DOHH2 (cell line): ENCODE measurements around the gene METTL23.

Source experiments
- H3F3A ChIP-seq: fragments of 200-600 bp; sonication (generic), shearing (Covaris generic); 2 replicates; pipeline ENCODE4 v1.6.0; 2016; ENCODE audit warnings: antibody characterized with exemption, mild to moderate bottlenecking; ENCODE audit not compliant: control insufficient read depth, insufficient read depth
- H3K27ac ChIP-seq: fragments of 200-600 bp; sonication (generic); 2 replicates; pipeline ENCODE4 v1.5.1; 2014; ENCODE audit warnings: low read depth, mild to moderate bottlenecking, low read length, moderate library complexity
- H3K27me3 ChIP-seq: fragments of 200-600 bp; sonication (generic); 2 replicates; pipeline ENCODE4 v1.6.1; 2014; ENCODE audit warnings: mild to moderate bottlenecking, low read length, mixed read lengths; ENCODE audit not compliant: control insufficient read depth
- H3K36me3 ChIP-seq: fragments of 200-600 bp; sonication (generic); 2 replicates; pipeline ENCODE4 v1.6.1; 2014; ENCODE audit warnings: mild to moderate bottlenecking, low read length, moderate library complexity, mixed read lengths; ENCODE audit not compliant: control insufficient read depth
- H3K4me1 ChIP-seq: fragments of 200-600 bp; sonication (generic); 2 replicates; pipeline ENCODE4 v1.6.1; 2014; ENCODE audit warnings: mild to moderate bottlenecking, low read length, mixed read lengths; ENCODE audit not compliant: control insufficient read depth
- H3K4me2 ChIP-seq: fragments of 200-600 bp; sonication (generic); 2 replicates; pipeline ENCODE4 v1.6.0; 2014; ENCODE audit warnings: mild to moderate bottlenecking, low read length, moderate library complexity
- H3K4me3 ChIP-seq: fragments of 200-600 bp; sonication (generic); 2 replicates; pipeline ENCODE4 v1.5.1; 2014; ENCODE audit warnings: mild to moderate bottlenecking, low read length, mixed read lengths
- H3K79me2 ChIP-seq: fragments of 200-600 bp; sonication (generic); 2 replicates; pipeline ENCODE4 v1.6.1; 2014; ENCODE audit warnings: mild to moderate bottlenecking, low read length, mixed read lengths; ENCODE audit not compliant: control insufficient read depth
- H3K9me2 ChIP-seq: fragments of 200-600 bp; sonication (generic); replicated peaks from 2 replicates; pipeline ENCODE4 v1.6.1; 2014; ENCODE audit warnings: mild to moderate bottlenecking, low read length, mixed read lengths; ENCODE audit not compliant: control insufficient read depth
- H3K9me3 ChIP-seq: fragments of 200-600 bp; sonication (generic); 2 replicates; pipeline ENCODE4 v1.6.1; 2014; ENCODE audit warnings: antibody characterized with exemption, low read length, mixed read lengths; ENCODE audit not compliant: control insufficient read depth, insufficient read depth
- H4K20me1 ChIP-seq: fragments of 200-600 bp; sonication (generic); 2 replicates; pipeline ENCODE4 v1.6.0; 2014; ENCODE audit warnings: low read depth, mild to moderate bottlenecking, antibody characterized with exemption, low read length, moderate library complexity; ENCODE audit not compliant: control insufficient read depth, insufficient read depth
- EZH2phosphoT487 ChIP-seq: fragments of 200-600 bp; sonication (generic); IDR thresholded peaks from 2 replicates; pipeline ENCODE4 v1.6.1; 2017; ENCODE audit warnings: borderline replicate concordance, mild to moderate bottlenecking, antibody characterized with exemption, low read length, moderate library complexity, mixed read lengths
- TF ChIP-seq, protein P1 (sequence below): fragments of 200-600 bp; sonication (generic); IDR thresholded peaks from one replicate; pipeline ENCODE4 v1.5.1; 2014; ENCODE audit warnings: antibody characterized with exemption, mild to moderate bottlenecking, low read depth, low read length; ENCODE audit not compliant: poor library complexity, severe bottlenecking

METTL23 gene

DNA sequence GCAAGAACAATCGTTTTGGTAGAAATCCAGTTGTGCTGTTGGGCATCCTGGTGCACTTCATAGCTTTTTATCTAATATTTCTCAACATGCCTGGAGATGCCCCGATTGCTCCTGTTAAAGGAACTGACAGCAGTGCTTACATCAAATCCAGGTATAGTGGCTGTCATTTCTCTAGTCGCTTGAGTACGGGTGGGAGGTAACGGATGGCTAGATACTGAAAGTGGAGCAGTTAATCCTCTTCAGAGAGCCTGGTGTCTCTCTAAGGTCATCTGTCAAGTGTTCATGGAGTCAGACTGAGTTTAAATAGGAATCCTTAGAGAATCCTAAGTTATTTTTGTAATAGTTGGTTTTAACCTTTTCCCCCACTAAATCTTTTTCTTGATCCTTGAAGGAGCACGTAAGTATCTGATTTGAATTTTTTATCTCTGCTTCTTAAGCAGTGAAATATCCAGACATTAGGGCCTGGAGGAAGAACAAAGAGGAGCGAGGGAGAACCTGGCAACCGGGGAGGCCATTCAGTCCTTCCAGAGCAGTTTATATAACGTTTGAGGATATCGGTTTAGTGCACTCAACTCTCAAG lies 48.5 kb downstream of the METTL23 start:
- Histone ChIP-seq H4K20me1 (no peaks in the 10 kb centered on the region), H3K27ac (no peak overlapping the region), H3K4me3 (no peak overlapping the region), H3K9me2 (no peaks in the 10 kb centered on the region), H3K4me1 (no peaks in the 10 kb centered on the region), H3K4me2 (no peak overlapping the region), H3F3A (no peaks in the 10 kb centered on the region), H3K9me3 (no peaks in the 10 kb centered on the region), H3K79me2 (no peaks in the 10 kb centered on the region), H3K36me3 (peaks cover 29% of the 10 kb centered on the region), H3K27me3 (no peaks in the 10 kb centered on the region)
- TF ChIP-seq, protein P1, sequence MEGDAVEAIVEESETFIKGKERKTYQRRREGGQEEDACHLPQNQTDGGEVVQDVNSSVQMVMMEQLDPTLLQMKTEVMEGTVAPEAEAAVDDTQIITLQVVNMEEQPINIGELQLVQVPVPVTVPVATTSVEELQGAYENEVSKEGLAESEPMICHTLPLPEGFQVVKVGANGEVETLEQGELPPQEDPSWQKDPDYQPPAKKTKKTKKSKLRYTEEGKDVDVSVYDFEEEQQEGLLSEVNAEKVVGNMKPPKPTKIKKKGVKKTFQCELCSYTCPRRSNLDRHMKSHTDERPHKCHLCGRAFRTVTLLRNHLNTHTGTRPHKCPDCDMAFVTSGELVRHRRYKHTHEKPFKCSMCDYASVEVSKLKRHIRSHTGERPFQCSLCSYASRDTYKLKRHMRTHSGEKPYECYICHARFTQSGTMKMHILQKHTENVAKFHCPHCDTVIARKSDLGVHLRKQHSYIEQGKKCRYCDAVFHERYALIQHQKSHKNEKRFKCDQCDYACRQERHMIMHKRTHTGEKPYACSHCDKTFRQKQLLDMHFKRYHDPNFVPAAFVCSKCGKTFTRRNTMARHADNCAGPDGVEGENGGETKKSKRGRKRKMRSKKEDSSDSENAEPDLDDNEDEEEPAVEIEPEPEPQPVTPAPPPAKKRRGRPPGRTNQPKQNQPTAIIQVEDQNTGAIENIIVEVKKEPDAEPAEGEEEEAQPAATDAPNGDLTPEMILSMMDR: no peak
- no peak for TF ChIP-seq EZH2phosphoT487

DNA sequence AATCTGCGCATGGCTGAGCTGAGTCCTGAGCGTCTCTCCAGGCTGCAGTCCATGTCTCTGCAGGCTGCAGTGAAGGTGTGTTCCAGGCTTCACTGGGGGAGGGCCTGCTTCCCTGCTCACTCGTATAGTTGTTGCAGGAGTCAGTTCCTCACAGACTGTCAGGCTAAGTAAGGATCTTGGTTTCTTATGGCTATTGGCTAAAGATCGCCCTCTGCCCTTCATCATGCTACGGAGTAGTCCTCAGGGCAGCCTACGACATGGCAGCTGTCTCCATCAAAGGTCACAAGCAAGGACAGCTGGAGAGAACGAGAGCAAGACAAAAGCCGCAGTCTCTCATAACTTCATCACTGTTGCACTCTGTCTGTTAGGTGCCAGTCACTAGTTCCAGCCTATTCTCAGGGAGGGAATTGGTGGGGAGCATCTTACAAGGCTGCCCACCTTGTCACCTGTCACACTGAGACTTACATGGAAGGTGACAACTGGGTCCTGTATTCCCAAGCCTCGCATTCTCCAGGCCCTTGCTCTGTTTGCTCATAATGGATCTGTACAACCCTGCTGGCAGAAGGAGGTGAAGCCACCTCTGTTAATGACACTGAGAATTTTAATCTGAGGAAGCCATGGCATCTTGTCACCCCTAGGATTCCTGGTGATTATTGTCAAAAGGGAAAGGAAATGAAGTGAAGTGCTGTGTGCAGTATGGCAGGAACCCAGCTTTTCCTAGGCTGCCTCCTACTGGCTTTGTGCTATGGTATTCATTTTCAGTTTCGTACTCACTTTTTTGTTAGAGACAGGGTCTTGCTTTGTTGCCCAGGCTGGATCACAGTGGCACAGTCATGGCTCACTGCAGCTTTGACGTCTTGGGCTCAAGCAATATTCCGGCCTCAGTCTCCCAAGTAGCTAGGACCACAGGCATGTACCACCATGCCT lies 54.7 kb downstream of the METTL23 start:
- Histone ChIP-seq H3K4me1 (peaks cover 11% of the 10 kb centered on the region), H3K9me3 (no peaks in the 10 kb centered on the region), H3F3A (no peaks in the 10 kb centered on the region), H3K79me2 (no peaks in the 10 kb centered on the region), H4K20me1 (no peaks in the 10 kb centered on the region), H3K4me3 (no peak overlapping the region), H3K9me2 (no peaks in the 10 kb centered on the region), H3K36me3 (peaks cover 17% of the 10 kb centered on the region), H3K27me3 (no peaks in the 10 kb centered on the region), H3K4me2 (no peak overlapping the region), H3K27ac (no peak overlapping the region)
- TF ChIP-seq EZH2phosphoT487: no peak
- TF ChIP-seq, protein P1: no peak

DNA sequence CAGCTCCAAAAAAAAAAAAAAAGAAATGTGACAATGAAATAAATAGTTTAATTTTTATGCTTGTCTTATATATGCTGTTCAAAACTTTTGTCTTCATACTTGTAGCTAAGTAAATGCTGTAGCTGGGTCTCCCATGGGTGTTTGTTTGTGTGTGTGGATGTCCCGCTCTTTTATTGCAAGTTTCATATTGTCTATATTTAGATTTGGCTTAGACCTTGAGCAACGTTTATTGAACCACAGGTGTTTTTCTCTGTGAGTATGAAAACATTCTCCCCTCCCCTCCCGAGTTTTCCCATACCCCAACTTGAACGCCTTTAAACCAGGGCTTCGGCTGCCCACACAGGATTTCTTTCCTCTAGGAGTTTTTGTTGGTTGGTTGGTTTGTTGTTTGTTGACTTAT lies 56.5 kb downstream of the METTL23 start:
- Histone ChIP-seq H3F3A (no peaks in the 10 kb centered on the region), H3K4me3 (0 out of 2 replicates have a peak overlapping the region, but pooled peaks have one; percentile 15), H3K27me3 (no peaks in the 10 kb centered on the region), H3K9me3 (no peaks in the 10 kb centered on the region), H3K79me2 (no peaks in the 10 kb centered on the region), H3K9me2 (no peaks in the 10 kb centered on the region), H3K36me3 (peaks cover 10% of the 10 kb centered on the region), H4K20me1 (no peaks in the 10 kb centered on the region), H3K27ac (no peak overlapping the region), H3K4me2 (peak overlapping the region; percentile 33), H3K4me1 (peaks cover 11% of the 10 kb centered on the region)
- no peak for TF ChIP-seq EZH2phosphoT487
- TF ChIP-seq, protein P1: no peak
